Nephron progenitor cell (in vitro differentiated cells): ENCODE measurements around the gene TPR.

Experiments used
- DNase-seq: peaks from one replicate; pipeline ENCODE4 v3.0.0; 2021
- H3K27ac Mint-ChIP-seq: 2 replicates; pipeline ENCODE4 v1.8.0; 2021; ENCODE audit warnings: mild to moderate bottlenecking, moderate library complexity, mixed read lengths
- H3K27me3 Mint-ChIP-seq: 2 replicates; pipeline ENCODE4 v1.8.0; 2021; ENCODE audit warnings: mild to moderate bottlenecking, low read depth, mixed read lengths; ENCODE audit not compliant: poor library complexity
- H3K36me3 Mint-ChIP-seq: 2 replicates; pipeline ENCODE4 v1.8.0; 2021; ENCODE audit warnings: low read depth, mixed read lengths
- H3K4me1 Mint-ChIP-seq: 2 replicates; pipeline ENCODE4 v1.8.0; 2021; ENCODE audit warnings: mixed read lengths
- H3K4me3 Mint-ChIP-seq: 2 replicates; pipeline ENCODE4 v1.8.0; 2021; ENCODE audit warnings: mild to moderate bottlenecking, moderate library complexity, mixed read lengths
- H3K9me3 Mint-ChIP-seq: 2 replicates; pipeline ENCODE4 v1.8.0; 2021; ENCODE audit warnings: mild to moderate bottlenecking, moderate library complexity, mixed read lengths
- CTCF ChIP-seq: fragments of 200-600 bp; sonication (generic); IDR thresholded peaks from 2 replicates; pipeline ENCODE4 v1.5.0; 2021; ENCODE audit warnings: antibody characterized with exemption

TPR gene

GRCh38 chr1:186375152-186375928, at the start of gene TPR, which contains the start of gene ODR4:
Gene TPR, minus strand, starts transcription at chr1:186375253. Its CDS starts 225 bp downstream, at chr1:186375028.
Gene ODR4, plus strand, starts transcription at chr1:186375838. Its CDS starts 3,948 bp downstream, at chr1:186379786.
- Mint-ChIP-seq H3K4me1 (peaks cover 32% of the 10 kb centered on the region), H3K27me3 (no peaks in the 10 kb centered on the region), H3K27ac (peak within 1 kb of the TSS; percentile 100), H3K9me3 (no peaks in the 10 kb centered on the region), H3K36me3 (peaks cover 46% of the 10 kb centered on the region), H3K4me3 (peak within 1 kb of the TSS; percentile 100)
- TF ChIP-seq CTCF = peak; percentile 69
- DNase-seq = peak; percentile 97

GRCh38 chr1:186424539-186424938, 49.5 kb upstream of the TPR start:
- H3K27ac Mint-ChIP-seq = no peak overlapping the region
- no peaks in the 10 kb centered on the region for H3K27me3 Mint-ChIP-seq
- H3K4me3 Mint-ChIP-seq = no peak overlapping the region
- H3K4me1 Mint-ChIP-seq = no peaks in the 10 kb centered on the region
- no peak for DNase-seq
- no peak for TF ChIP-seq CTCF
- H3K9me3 Mint-ChIP-seq = no peaks in the 10 kb centered on the region
- peaks cover 7% of the 10 kb centered on the region for H3K36me3 Mint-ChIP-seq

- no peak for TF ChIP-seq CTCF
- H3K27ac Mint-ChIP-seq = no peak overlapping the region
- H3K36me3 Mint-ChIP-seq = peaks cover 29% of the 10 kb centered on the region
- H3K4me1 Mint-ChIP-seq = no peaks in the 10 kb centered on the region
- no peak for DNase-seq
- H3K27me3 Mint-ChIP-seq = no peaks in the 10 kb centered on the region
- no peaks in the 10 kb centered on the region for H3K9me3 Mint-ChIP-seq
- no peak overlapping the region for H3K4me3 Mint-ChIP-seq
These were observed 46.4 kb upstream of the TPR start for GRCh38 chr1:186421446-186421845.

GRCh38 chr1:186420923-186421322, 45.9 kb upstream of the TPR start:
- H3K4me3 Mint-ChIP-seq = no peak overlapping the region
- H3K36me3 Mint-ChIP-seq = peaks cover 29% of the 10 kb centered on the region
- no peaks in the 10 kb centered on the region for H3K9me3 Mint-ChIP-seq
- DNase-seq = no peak
- H3K27me3 Mint-ChIP-seq = no peaks in the 10 kb centered on the region
- peak overlapping the region; percentile 42 for H3K27ac Mint-ChIP-seq
- no peaks in the 10 kb centered on the region for H3K4me1 Mint-ChIP-seq
- no peak for TF ChIP-seq CTCF

- Mint-ChIP-seq H3K27ac (peak overlapping the region; percentile 42), H3K4me1 (no peaks in the 10 kb centered on the region), H3K9me3 (no peaks in the 10 kb centered on the region), H3K27me3 (no peaks in the 10 kb centered on the region), H3K36me3 (peaks cover 35% of the 10 kb centered on the region), H3K4me3 (no peak overlapping the region)
- no peak for TF ChIP-seq CTCF
- DNase-seq = no peak
These were observed 45.3 kb upstream of the TPR start for GRCh38 chr1:186420311-186420710.

GRCh38 chr1:186418503-186418902, 43.5 kb upstream of the TPR start:
- Mint-ChIP-seq H3K9me3 (no peaks in the 10 kb centered on the region), H3K36me3 (peaks cover 47% of the 10 kb centered on the region), H3K4me1 (no peaks in the 10 kb centered on the region), H3K4me3 (no peak overlapping the region), H3K27me3 (no peaks in the 10 kb centered on the region), H3K27ac (peak overlapping the region; percentile 69)
- DNase-seq = no peak
- TF ChIP-seq CTCF = no peak
